HepG2 (cell line): Measurements from ENCODE around the gene XRCC3. TPM values are rescaled to one million over a fixed set of nuclear protein-coding genes. Genes with fewer than 3 reads are reported as not detected.
A peak's percentile ranks its signal among the peaks of the same experiment; 100 is the strongest.

Experiments used
- ATAC-seq: fragments of 200-7000 bp; cut with Tn5 transposase; 3 replicates; pipeline ENCODE4 v1.9.1; 2020; ENCODE audit warnings: mild to moderate bottlenecking, moderate library complexity
- Bru-seq: library from RNA; stranded (reverse); fragments of 400-500 nt; gene quantifications from one replicate; lab custom pipeline; 2021; lab: Mats Ljungman, UMichigan
- BruChase-seq, 2 experiments: library from RNA; stranded (reverse); fragments of 400-500 nt; gene quantifications; one replicate each; lab custom pipeline; 2021; lab: Mats Ljungman, UMichigan
- BruUV-seq: library from RNA; stranded (reverse); fragments of 400-500 nt; replicated peaks from 2 replicates; lab custom pipeline; 2021; lab: Mats Ljungman, UMichigan
- CTCF ChIA-PET: fragments of 300-600 bp; formaldehyde crosslinking; extraction: SDS; loops from one replicate; lab custom pipeline; 2021; ENCODE audit warnings: low total read pairs, inconsistent platforms, low intra/inter-chr PET ratio; lab: Yijun Ruan, JAX
- POLR2A ChIA-PET: fragments of 350-600 bp; sonication (Branson Sonifier 250); formaldehyde crosslinking; loops from one replicate; lab custom pipeline; 2020; ENCODE audit warnings: antibody characterized with exemption, inconsistent platforms; lab: Yijun Ruan, JAX
- DNase-seq: peaks from one replicate; pipeline ENCODE4 v3.0.0-alpha.2; 2015; ENCODE audit warnings: low spot score
- FAIRE-seq: peaks from 3 replicates; lab custom pipeline; 2011; peaks lifted over from hg19 to GRCh38; lab: Jason Lieb, UNC
- H2AFZ ChIP-seq: one replicate; pipeline ENCODE4 v1.6.1; 2011; ENCODE audit warnings: low read length, inconsistent platforms
- H3K27ac ChIP-seq: fragments of 300-600 bp; 3 replicates; pipeline ENCODE4 v1.8.0; 2011; ENCODE audit warnings: mixed run types, mild to moderate bottlenecking, mixed read lengths, low read length, inconsistent platforms; ENCODE audit not compliant: insufficient read depth; ENCODE audit errors: extremely low read length
- H3K27me3 ChIP-seq, 2 experiments: fragments of 200-600 bp in 1 of 2; 2 replicates in 1 of 2; 3 replicates in 1 of 2; pipeline versions ENCODE4 v1.6.0 to v1.8.0; 2011; ENCODE audit warnings: low read length in 2 of 2, mild to moderate bottlenecking in 2 of 2, moderate library complexity in 2 of 2, inconsistent platforms in 1 of 2; ENCODE audit not compliant: insufficient read depth in 2 of 2, control insufficient read depth in 1 of 2
- H3K36me3 ChIP-seq, 2 experiments: fragments of 200-600 bp in 1 of 2; replicated peaks in 1 of 2; 2 replicates in 1 of 2; 3 replicates in 1 of 2; pipeline versions ENCODE4 v1.5.1 to v1.8.0; 2011; ENCODE audit warnings: low read length in 2 of 2, inconsistent platforms in 1 of 2; ENCODE audit not compliant: insufficient read depth in 2 of 2, control insufficient read depth in 1 of 2
- H3K4me1 ChIP-seq: 2 replicates; pipeline ENCODE4 v1.5.1; 2012; ENCODE audit warnings: low read length, inconsistent platforms; ENCODE audit not compliant: insufficient read depth
- H3K4me2 ChIP-seq: 2 replicates; pipeline ENCODE4 v1.6.0; 2011; ENCODE audit warnings: low read depth, low read length, inconsistent platforms
- H3K4me3 ChIP-seq, 3 experiments: fragments of 200-600 bp in 1 of 3; sonication (generic), shearing (Covaris generic) in 1 of 3; replicated peaks in 1 of 3; 2 replicates each; pipeline ENCODE4 v1.5.1; 2011 to 2016; ENCODE audit warnings: low read length in 3 of 3, inconsistent platforms in 2 of 3, low read depth in 2 of 3, mild to moderate bottlenecking in 2 of 3, control low read depth in 1 of 3, mixed read lengths in 1 of 3; ENCODE audit not compliant: insufficient read depth in 1 of 3
- H3K79me2 ChIP-seq: one replicate; pipeline ENCODE4 v1.6.1; 2011; ENCODE audit warnings: low read length, inconsistent platforms; ENCODE audit not compliant: insufficient read depth
- H3K9ac ChIP-seq: 2 replicates; pipeline ENCODE4 v1.6.0; 2011; ENCODE audit warnings: mild to moderate bottlenecking, low read depth, low read length, inconsistent platforms; ENCODE audit not compliant: insufficient read depth
- H3K9me3 ChIP-seq: 2 replicates; pipeline ENCODE4 v1.5.1; 2012; ENCODE audit warnings: mild to moderate bottlenecking, low read length
- H4K20me1 ChIP-seq: 2 replicates; pipeline ENCODE4 v1.6.0; 2011; ENCODE audit warnings: inconsistent platforms, mild to moderate bottlenecking, low read length, moderate library complexity; ENCODE audit not compliant: insufficient read depth
- NR2F1 ChIP-seq, 2 experiments: fragments of 450-650 bp in 1 of 2; formaldehyde crosslinking in 1 of 2; IDR thresholded peaks; 2 replicates each; pipeline versions ENCODE4 v1.5.0 to v1.6.1; 2016 to 2020; ENCODE audit warnings: mild to moderate bottlenecking in 1 of 2, missing compliant biosample characterization in 1 of 2, missing genetic modification reagents in 1 of 2, moderate library complexity in 1 of 2
- ZBTB40 ChIP-seq, 2 experiments: fragments of 450-650 bp in 1 of 2; sonication (generic) in 1 of 2; formaldehyde crosslinking in 1 of 2; IDR thresholded peaks; 2 replicates each; pipeline versions ENCODE4 v1.6.1 to v1.8.0; 2016 to 2022; ENCODE audit warnings: antibody characterized with exemption in 1 of 2, mild to moderate bottlenecking in 1 of 2, missing genetic modification reagents in 1 of 2
- ZNF343 ChIP-seq: sonication (generic); formaldehyde crosslinking; IDR thresholded peaks from 2 replicates; pipeline ENCODE4 v1.4.0; 2020; ENCODE audit warnings: mild to moderate bottlenecking, missing genetic modification reagents
- WGBS: methylation state at CpG from one replicate; pipeline ENCODE4 v1.1.6; 2017; ENCODE audit warnings: low lambda C conversion rate; 5-methylcytosine and 5-hydroxymethylcytosine counted together
- in situ Hi-C: cut with HindIII; loops from 2 replicates; pipeline ENCODE4 v1.10.0; 2017; ENCODE audit warnings: low pct_unique_long_range_greater_than_20kb; ENCODE audit not compliant: extremely low pct_ligation_motif_present
- intact Hi-C: fragments of 100-400 bp; cut with micrococcal nuclease; formaldehyde crosslinking; loops from one replicate; pipeline ENCODE4 v1.10.0; 2022; ENCODE audit not compliant: unreplicated experiment
- long read RNA-seq, 2 experiments: library from RNA in 1 of 2; library from polyadenylated mRNA in 1 of 2; stranded (forward) in 1 of 2; unstranded in 1 of 2; transcript quantifications; one replicate each; pipeline ENCODE4 v2.0.0, GENCODE V29; 2019 to 2022
- polyA minus RNA-seq, 3 experiments: library from RNA; depleted of rRNA, polyadenylated mRNA; stranded (reverse); fragments of >200 nt; gene quantifications; 2 replicates each; pipeline ENCODE4 v1.2.3, GENCODE V29; 2011; ENCODE audit warnings: low replicate concordance in 1 of 3
- polyA plus RNA-seq, 8 experiments: library from polyadenylated mRNA; depleted of rRNA in 3 of 8; stranded (reverse) in 7 of 8; unstranded in 1 of 8; fragments of >200 nt; fragmentation: Illumina TruSeq in 4 of 8; extraction: Trizol in 4 of 8; gene quantifications; 2 replicates each; pipeline versions ENCODE4 v1.2.1 to v1.2.3, GENCODE V29; 2011 to 2016; ENCODE audit warnings: low read depth in 4 of 8, missing spikeins in 1 of 8, mixed read lengths in 1 of 8; ENCODE audit not compliant: insufficient read depth in 1 of 8
- total RNA-seq, 5 experiments: library from RNA; depleted of rRNA; stranded (reverse); fragments of >200 nt; fragmentation: Illumina TruSeq; extraction: Trizol; gene quantifications; 2 replicates each; pipeline ENCODE4 v1.2.3, GENCODE V29; 2016; ENCODE audit warnings: low read depth in 1 of 5

XRCC3 gene
- total RNA-seq (2016; rRNA removed; fragmentation: Illumina TruSeq; extraction: Trizol), result 22.7 and 25.8 TPM in 2 replicates
- total RNA-seq (2016; cell fraction: cytosol; rRNA removed; fragmentation: Illumina TruSeq; extraction: Trizol; ENCODE audit: low read depth), result 7.5 and 8.6 TPM in 2 replicates
- total RNA-seq (2016; cell fraction: insoluble cytoplasmic fraction; rRNA removed; fragmentation: Illumina TruSeq; extraction: Trizol), result 22.7 and 28.8 TPM in 2 replicates
- 19.2 and 25.6 TPM in 2 replicates for total RNA-seq (2016; cell fraction: membrane; rRNA removed; fragmentation: Illumina TruSeq; extraction: Trizol)
- total RNA-seq (2016; cell fraction: nucleus; rRNA removed; fragmentation: Illumina TruSeq; extraction: Trizol), result 16.7 and 17.3 TPM in 2 replicates
- 5.4 and 5.8 TPM in 2 replicates for polyA plus RNA-seq (2011; rRNA removed)
- polyA plus RNA-seq (2011; cell fraction: cytosol; rRNA removed), result 4.3 and 7.4 TPM in 2 replicates
- polyA plus RNA-seq (2011; cell fraction: nucleus; rRNA removed), result 12.7 and 15.0 TPM in 2 replicates
- 6.2 and 8.5 TPM in 2 replicates for polyA plus RNA-seq (2012)
- polyA plus RNA-seq (2016; cell fraction: cytosol; fragmentation: Illumina TruSeq; extraction: Trizol; ENCODE audit: low read depth), result 5.5 and 6.6 TPM in 2 replicates
- polyA plus RNA-seq (2016; cell fraction: insoluble cytoplasmic fraction; fragmentation: Illumina TruSeq; extraction: Trizol; ENCODE audit: low read depth), result 14.6 and 16.7 TPM in 2 replicates
- polyA plus RNA-seq (2016; cell fraction: membrane; fragmentation: Illumina TruSeq; extraction: Trizol; ENCODE audit: low read depth), result 13.9 and 14.8 TPM in 2 replicates
- 39.8 and 43.1 TPM in 2 replicates for polyA plus RNA-seq (2016; cell fraction: nucleus; fragmentation: Illumina TruSeq; extraction: Trizol; ENCODE audit: insufficient read depth, low read depth)
- 11.1 and 22.9 TPM in 2 replicates for polyA minus RNA-seq (2011; rRNA and poly(A)+ RNA removed; ENCODE audit: low replicate concordance)
- 4.7 and 5.6 TPM in 2 replicates for polyA minus RNA-seq (2011; cell fraction: cytosol; rRNA and poly(A)+ RNA removed)
- 5.5 and 7.3 TPM in 2 replicates for polyA minus RNA-seq (2011; cell fraction: nucleus; rRNA and poly(A)+ RNA removed)
- percentile 46 among the genes with signal in this experiment for Bru-seq, nascent RNA
- BruChase-seq, experiment 1, labeled RNA remaining after a 6-hour chase, result percentile 47 among the genes with signal in this experiment
- BruChase-seq, experiment 2, labeled RNA remaining after a 2-hour chase, result percentile 46 among the genes with signal in this experiment
- long read RNA-seq, experiment 1, partial matches to known transcripts, result 2 of 6 reads
- long read RNA-seq, experiment 1, other reads (novel, unspliced or antisense), result 4 of 6 reads
- long read RNA-seq, experiment 2, partial matches to known transcripts, result 4 of 18 reads
- long read RNA-seq, experiment 2, other reads (novel, unspliced or antisense), result 10 of 18 reads

GRCh38 chr14:103715052-103716000 lies at the start of gene XRCC3, which contains the start of gene ZFYVE21:
Gene XRCC3, minus strand, starts transcription at chr14:103715451. Its CDS starts 4,364 bp downstream, at chr14:103711087.
Gene ZFYVE21, plus strand, starts transcription at chr14:103715810. Its CDS starts 32 bp downstream, at chr14:103715842.
- intact Hi-C loops, result no loop called here
- CTCF ChIA-PET, result no interaction called here
- DNase-seq, result peak; percentile 98
- TF ChIP-seq ZBTB40 (IDR thresholded peaks at IDR 0.05) (no peak), ZBTB40 (CRISPR knock-in tag; IDR thresholded peaks at IDR 0.05) (0 out of 2 replicates have a peak, but pooled peaks have one; percentile 20), NR2F1 (CRISPR knock-in tag; IDR thresholded peaks at IDR 0.05) (peak in 1 of 2 experiments; percentile 50; a peak in 1 of 4 replicates), ZNF343 (no peak)

More at GRCh38 chr14:103715052-103716000, at the start of gene XRCC3, which contains the start of gene ZFYVE21:
- H3K79me2 ChIP-seq, result peaks cover 48% of the 10 kb centered on the region
- H3K4me1 ChIP-seq, result peaks cover 36% of the 10 kb centered on the region
- in situ Hi-C loops, result no loop called here
- H3K4me2 ChIP-seq, result peak within 1 kb of the TSS; percentile 77
- H2AFZ ChIP-seq, result no peak within 1 kb of the TSS
- 0 out of 5 replicates have a peak, but pooled peaks cover 0 to 7% of the 10 kb centered on the region in 2 experiments for H3K36me3 ChIP-seq
- H3K4me3 ChIP-seq, result peak within 1 kb of the TSS; percentile 73 to 94 (median 78)
- peak within 1 kb of the TSS; percentile 81 for H3K27ac ChIP-seq
- no peaks in the 10 kb centered on the region for H3K9me3 ChIP-seq
- H3K9ac ChIP-seq, result peak within 1 kb of the TSS; percentile 84
- H3K27me3 ChIP-seq, result no peaks in the 10 kb centered on the region
- no TSS peak for BruUV-seq
- no peaks in the 10 kb centered on the region; the same call in 1 of the 2 replicates for H4K20me1 ChIP-seq
- WGBS, result 0% methylated on average over 17 of the region's 121 CpGs
- ATAC-seq, result peak; percentile 93
- FAIRE-seq, result peak; percentile 96
- POLR2A ChIA-PET, result interaction anchor here (0.9 to 1.7 kb wide), 4 partner anchors 17 to 165 kb away, joined by 3 to 7 read pairs (median 4); no protein-coding TSS in a partner anchor
